Tibial nerve (tissue), 3 donors: ENCODE measurements around the gene GPR146.

ENCODE experiments used
- POLR2A ChIP-seq, 2 donors: fragments of 450-650 bp; IDR thresholded peaks; one replicate each; pipeline ENCODE4 v1.6.1; 2017; ENCODE audit warnings: antibody characterized with exemption in 2 of 2, mild to moderate bottlenecking in 2 of 2, moderate library complexity in 2 of 2
- TF ChIP-seq, protein P1 (sequence below), 5 experiments: fragments of 200-600 bp in 3 of 5; fragments of 450-650 bp in 2 of 5; sonication (generic) in 3 of 5; IDR thresholded peaks; one replicate each; pipeline ENCODE4 v1.5.1; 2016 to 2019; ENCODE audit warnings: antibody characterized with exemption in 5 of 5, mild to moderate bottlenecking in 3 of 5, moderate library complexity in 2 of 5

DNA sequence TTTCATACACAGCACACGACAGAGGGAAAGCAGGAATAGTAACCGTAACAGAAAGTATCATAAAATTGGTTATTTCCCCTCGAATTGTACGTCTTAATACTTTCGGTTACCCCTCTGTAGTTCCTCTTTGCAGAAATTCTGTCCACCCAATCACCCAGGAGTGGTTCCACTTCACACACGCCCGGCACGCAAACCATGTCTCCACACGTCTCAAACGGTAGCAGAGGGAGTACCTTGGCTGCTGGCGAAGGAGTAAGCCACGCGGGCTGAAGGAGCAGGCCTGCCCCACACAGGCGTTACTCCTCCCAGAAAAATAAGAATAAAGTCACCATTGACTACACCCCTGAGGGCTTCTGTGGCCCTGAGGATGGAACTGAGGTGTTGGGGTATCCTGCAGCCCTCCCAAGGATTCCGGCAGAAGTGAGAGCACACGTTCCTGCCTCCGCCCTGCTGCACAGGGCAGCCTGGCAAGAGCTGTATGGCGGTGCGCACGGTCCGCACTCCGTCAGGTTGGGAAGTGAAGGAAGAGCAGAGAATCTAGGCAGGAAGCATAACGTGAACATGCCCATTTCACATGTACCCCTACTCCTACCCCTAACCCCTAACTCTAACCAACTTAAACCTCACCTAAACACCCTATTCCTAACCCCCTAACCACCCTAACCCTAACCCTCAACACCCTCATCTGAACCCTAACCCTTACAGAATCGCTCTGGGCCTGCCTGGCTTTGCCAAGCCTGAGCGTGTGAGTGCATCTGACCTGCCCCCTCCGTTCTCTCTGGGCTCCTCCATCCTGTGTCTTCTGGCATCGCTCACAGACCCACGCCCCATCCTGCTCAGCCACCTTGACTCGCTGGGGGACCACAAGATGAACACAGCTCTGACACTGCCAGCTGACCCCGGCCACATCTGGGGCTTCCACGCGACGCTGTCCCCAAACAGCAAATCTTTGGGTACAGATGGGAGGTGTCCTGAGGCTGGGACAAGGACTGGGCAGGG, 18.2 kb downstream of the GPR146 start:
- TF ChIP-seq, protein P1, sequence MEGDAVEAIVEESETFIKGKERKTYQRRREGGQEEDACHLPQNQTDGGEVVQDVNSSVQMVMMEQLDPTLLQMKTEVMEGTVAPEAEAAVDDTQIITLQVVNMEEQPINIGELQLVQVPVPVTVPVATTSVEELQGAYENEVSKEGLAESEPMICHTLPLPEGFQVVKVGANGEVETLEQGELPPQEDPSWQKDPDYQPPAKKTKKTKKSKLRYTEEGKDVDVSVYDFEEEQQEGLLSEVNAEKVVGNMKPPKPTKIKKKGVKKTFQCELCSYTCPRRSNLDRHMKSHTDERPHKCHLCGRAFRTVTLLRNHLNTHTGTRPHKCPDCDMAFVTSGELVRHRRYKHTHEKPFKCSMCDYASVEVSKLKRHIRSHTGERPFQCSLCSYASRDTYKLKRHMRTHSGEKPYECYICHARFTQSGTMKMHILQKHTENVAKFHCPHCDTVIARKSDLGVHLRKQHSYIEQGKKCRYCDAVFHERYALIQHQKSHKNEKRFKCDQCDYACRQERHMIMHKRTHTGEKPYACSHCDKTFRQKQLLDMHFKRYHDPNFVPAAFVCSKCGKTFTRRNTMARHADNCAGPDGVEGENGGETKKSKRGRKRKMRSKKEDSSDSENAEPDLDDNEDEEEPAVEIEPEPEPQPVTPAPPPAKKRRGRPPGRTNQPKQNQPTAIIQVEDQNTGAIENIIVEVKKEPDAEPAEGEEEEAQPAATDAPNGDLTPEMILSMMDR (IDR thresholded peaks at IDR 0.05): no peak
- no peak for TF ChIP-seq POLR2A (IDR thresholded peaks at IDR 0.05)
